Measurements from ENCODE around the gene CHI3L1.
A peak's percentile ranks its signal among the peaks of the same experiment; 100 is the strongest.
"Not testable (repeated sequence)": the region's sequence is repeated elsewhere in the genome, so short reads cannot be mapped to it uniquely, and the experiment has no call there.

CHI3L1 gene

GRCh38 chr1:203186446-203187303 lies at the start of gene CHI3L1:
Gene CHI3L1 (minus strand): TSS chr1:203186704. CDS start chr1:203186623, 81 bp downstream.
- DNase-seq, result no peak

DNA sequence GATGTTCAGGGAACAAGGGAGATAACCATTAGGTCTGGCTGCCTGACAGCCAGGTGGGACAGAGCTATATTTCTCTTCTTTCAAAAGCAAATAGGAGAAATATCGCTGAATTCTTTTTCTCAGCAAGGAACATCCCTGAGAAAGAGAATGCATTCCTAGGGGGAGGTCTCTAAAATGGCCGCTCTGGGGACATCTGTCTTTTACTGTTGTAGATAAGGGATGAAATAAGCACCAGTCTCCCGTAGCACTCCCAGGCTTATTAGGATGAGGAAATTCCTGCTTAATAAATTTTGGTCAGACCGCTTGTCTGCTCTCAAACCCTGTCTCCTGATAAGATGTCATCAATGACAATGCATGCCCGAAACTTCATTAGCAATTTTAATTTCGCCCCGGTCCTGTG lies 48.4 kb upstream of the CHI3L1 start:
- DNase-seq, result not testable (repeated sequence)

DNA sequence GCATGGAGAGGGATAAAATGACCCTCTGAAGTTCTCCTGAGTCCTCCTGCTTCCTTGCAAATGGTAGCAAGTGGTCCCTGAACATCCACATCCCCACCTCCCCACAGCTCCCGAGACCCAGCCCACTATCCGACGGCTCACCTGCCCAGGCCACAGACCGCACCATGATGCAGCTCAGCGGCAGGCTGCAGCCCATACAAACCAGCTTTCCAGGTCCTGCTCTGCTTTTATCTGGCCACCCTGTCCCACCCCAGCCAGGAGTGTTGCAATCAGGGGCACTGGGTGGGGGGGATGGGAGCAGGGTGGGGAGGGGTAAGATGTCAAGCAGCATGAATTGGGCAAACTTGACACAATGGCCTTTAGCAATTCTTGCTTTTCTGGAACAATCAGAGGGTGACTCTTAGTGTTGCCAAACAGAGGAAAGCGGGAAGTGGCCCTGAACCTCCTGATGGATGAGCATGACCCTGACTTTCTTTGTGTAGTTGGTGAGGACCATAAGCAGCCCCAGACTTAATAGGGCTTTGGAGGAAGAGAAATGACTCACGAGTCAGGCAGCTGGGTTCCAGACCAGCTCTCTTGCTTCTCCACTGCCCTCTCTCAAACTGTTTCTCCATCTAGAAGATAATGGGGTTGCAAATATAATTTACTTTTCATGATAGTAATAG lies 43.1 kb upstream of the CHI3L1 start, which contains the start of gene CHIT1:
TSS of gene CHIT1 (minus strand) at position 203 of the 665 bp plus-strand sequence. CDS start at position 166, 37 bp downstream.
- DNase-seq, result no peak

DNA sequence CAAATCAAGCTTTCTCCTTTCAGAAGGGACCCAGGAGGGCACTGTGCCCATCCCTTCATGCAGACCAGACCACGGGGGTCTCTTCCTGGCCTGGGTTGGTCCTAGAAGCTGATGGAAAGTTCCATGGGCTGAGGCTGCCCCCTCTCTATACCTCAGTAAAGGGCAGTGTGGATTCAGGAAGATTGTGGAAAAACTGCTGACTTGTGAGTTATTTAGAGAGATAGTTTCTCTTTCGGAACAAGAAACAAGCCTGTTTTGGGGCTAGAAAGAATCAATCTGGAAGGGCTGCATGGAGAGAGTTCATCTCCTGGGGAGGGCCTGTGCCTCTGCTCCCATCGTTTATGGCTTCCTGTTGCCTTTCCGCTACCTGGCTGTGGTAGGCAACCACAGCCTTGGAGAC lies 42.2 kb upstream of the CHI3L1 start:
- DNase-seq, result no peak

GRCh38 chr1:203227371-203228083 lies 41.0 kb upstream of the CHI3L1 start:
- no peak for DNase-seq

DNA sequence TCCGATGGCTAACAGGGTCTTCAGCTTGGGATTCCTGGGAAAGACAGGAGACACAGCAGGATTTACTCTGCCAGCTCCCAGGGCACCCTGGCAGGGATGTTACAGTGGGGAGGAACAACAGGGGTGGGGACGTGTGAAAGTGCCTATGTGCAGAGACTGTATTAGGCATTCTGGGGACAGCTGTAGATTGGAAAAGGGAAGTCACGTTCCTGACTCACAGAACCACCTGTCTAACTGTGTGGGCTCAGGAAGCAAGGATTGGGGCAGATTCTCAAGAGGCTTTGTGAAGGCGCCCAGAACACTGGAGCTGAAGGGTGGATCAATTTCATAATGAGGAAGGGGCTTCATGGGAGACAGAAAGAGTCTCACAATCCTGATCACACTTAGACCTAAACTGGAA lies 38.6 kb upstream of the CHI3L1 start:
- DNase-seq, result no peak

DNA sequence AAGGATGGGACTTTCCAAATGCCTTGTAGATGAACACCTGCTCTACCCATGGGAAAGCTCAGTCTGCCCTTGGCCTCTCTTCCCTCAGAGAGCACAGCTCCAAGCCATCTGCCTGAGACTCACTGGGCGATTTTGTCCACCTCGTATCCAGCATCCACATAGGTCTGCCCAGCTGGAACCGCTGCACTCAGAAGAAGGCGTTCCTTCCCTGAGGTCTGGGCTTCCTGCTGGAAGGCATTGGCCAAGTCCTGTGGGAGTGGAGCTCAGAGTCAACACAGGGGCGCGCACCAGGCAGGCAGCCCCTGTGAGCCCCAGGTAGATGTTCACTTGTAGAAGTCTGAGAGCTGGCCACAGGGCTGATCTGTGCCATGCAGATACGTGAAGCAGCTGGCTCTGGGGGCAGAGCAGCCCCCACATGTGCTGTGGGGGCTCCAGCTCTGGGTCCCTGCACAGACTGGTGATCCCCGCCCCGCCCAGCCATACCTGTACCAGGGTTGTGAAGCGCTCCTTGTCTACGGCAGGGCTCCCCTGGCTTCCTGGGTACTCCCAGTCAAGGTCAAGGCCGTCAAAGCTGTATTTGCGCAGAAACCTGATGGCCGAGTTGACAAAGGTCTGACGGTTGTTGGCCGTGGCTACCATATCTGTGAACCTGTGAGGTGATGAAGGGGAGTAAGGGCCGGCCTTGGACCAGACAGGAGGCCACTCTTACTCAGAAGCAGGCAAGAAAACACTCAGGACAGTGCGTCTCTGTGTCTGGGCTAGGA lies 36.7 kb upstream of the CHI3L1 start:
- DNase-seq, result no peak

DNA sequence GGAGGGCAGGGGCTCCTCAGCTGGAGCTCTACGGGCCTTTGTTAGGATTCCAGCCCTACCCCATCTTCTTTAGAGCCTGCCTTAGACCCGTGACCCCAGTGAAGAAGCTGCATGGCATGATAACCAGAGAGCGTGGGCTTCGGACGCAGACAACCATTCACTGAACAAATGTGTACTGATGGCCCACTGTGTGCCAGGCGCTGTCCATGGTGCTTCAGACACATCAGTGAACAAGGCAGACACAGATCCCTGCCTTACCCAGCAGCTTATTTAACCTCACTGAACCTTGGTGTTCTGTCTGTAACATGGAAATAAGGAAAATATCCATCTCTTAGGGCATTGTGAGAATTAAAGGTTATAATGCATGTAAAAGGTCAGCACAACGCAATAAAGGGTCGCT lies 33.4 kb upstream of the CHI3L1 start:
- DNase-seq, result no peak

GRCh38 chr1:203219171-203219570 lies 32.7 kb upstream of the CHI3L1 start:
- DNase-seq, result no peak

DNA sequence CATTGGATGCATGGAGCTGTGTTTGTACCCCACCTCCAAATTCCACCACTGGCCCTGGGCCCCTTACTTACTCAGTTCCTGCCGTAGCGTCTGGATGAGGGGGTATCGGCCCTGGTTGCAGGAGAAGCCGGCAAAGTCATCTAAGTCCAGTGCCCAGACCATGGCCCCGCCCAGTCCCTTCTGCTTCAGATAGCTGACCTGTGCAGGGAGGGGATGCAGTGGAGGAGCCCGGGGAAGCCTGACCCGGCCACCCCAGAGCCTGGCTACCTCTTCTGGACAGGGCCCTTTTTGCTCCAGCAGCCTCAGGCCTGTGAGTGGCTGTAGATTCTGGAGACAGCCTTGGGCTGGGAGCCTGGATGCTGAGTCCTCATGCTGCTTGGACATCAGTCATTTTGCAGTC lies 31.2 kb upstream of the CHI3L1 start:
- DNase-seq, result no peak

DNA sequence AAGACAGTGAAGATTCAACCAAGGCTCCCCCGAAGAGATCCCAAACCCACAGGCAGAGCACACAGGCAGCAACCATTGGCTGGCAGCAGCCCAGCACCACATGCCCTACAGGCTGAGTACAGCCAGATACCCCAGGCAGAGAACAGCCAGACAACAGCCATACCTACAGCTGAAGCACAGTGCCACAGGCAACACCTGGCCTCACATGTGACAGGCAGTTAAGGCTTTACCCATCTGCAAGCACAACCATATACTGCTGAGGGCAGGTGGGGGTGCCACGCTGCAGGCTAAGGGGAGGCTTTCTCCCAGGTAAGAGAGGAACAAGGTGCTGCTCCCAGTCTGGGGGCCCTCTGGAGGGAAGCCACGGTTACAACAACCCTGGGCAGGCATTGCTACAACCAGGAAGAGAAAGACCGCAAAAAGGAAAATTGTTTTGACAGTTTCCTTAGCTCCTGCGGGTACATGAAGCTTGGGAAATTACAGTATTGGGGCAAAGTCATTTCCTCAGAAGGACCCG lies 30.7 kb upstream of the CHI3L1 start:
- peak; percentile 10 for DNase-seq

DNA sequence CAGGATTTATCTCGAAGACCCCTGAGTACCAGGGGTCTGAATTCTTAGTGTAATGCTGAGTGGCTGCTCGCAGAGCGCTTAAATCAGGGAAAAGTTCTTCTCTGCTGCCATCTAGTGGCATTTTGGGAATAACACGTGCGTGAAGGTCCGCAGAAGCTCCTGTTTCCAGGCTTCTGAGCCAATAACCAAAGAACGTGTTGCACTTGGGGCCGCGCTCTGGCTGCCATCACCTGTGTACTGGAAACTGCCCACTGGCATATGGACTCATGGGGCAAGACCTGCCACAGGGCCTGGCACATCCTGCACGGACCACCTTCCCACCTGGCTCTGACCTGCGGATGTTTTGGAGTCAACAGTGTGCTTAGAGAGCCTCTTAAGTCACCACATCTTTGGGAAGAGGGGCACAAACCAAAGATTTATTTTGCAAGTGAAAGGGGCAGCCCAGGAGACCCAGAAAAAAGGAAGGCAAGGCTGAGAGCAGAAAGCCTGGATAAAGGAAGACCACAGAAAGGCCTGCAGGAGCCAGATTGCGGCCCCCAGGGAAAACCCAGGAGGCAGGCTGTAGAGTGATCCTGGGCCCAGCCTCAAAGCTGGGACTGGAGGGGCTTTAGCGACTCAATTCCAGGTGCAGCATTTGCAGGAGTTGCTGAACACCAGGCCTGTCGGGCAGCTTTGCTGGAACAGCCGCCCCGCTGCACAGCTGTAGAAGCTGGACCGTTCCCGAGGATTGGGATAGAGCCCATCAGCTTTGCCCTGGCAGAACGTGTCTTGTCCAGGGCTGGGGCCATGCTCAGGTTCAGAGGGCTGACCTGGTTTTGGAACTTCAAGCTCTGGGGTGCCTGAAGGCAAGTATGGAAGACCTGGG lies 30.0 kb upstream of the CHI3L1 start:
- DNase-seq, result peak; percentile 59

GRCh38 chr1:203215573-203215972 lies 29.1 kb upstream of the CHI3L1 start:
- DNase-seq, result peak; percentile 5

- no peak for DNase-seq
These were observed 28.4 kb upstream of the CHI3L1 start for GRCh38 chr1:203214871-203215270.

GRCh38 chr1:203213126-203213525 lies 26.6 kb upstream of the CHI3L1 start:
- DNase-seq, result no peak

DNA sequence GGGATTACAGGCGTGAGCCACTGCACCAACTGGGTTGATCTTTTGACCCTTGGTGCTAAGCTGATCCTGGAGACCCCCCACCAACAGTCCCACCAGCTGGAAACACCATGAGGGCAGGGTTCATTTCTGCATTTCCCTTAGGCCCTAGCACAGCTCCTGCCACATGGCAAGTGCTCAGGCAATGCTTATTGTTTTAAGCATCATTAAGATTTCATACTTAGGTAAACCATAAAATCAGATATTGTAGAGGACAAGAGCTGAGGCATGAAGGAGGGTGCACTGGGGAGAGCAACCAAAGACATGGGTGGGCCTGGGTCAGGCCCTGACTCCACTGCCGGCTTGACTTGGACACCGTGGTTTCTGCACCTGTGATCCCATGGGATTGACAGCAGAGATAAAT lies 25.3 kb upstream of the CHI3L1 start:
- no peak for DNase-seq

- no peak for DNase-seq
These were observed 24.5 kb upstream of the CHI3L1 start for GRCh38 chr1:203210988-203211387.

DNA sequence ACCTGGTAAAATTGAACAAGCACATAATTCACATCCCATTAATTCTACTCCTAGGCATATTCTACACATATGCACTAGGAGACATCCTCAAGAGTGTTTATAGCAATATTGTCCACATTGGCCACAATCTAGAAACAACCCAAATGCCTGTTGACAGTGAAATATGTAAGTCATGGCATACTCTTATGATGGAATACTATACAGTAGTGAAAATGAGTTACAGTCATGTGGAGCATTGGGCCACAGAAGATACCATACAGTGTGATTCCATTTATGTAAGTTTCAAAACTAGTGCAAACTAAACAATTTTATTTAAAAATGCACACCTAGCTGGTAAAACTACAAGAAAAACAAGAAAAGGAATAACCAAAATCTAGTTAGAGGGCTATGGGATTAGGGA lies 23.8 kb upstream of the CHI3L1 start:
- no peak for DNase-seq

- DNase-seq, result no peak
These were observed 21.7 kb upstream of the CHI3L1 start for GRCh38 chr1:203208181-203208580.

DNA sequence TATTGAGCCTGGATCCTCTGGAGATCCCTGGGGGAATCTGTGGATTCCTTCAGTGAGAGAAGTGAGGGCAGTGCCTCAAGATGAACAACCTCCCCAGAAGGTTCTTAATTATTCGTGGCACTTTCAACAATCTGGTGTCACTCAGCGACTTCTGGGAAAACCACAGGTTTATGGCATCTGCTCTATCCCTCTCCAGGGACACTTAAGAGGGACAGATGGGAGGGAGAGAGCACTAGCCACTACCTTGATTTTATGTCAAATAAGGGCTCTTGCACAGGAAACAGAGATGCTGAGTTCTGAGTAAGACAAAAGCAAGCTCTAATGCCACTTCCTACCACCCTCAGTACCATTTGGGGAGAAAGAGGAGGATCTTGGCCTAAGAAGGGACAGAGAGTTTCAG lies 21.2 kb upstream of the CHI3L1 start:
- peak; percentile 71 for DNase-seq

- DNase-seq, result no peak
These were observed 19.7 kb upstream of the CHI3L1 start for GRCh38 chr1:203206129-203206687.

Measured in NCI-H2171 (cell line).